Keratinocyte (primary cell): ENCODE data around the gene TMEM63B.

Experiments
- CTCF ChIP-seq, 3 experiments: IDR thresholded peaks in 1 of 3; conservative IDR thresholded peaks in 1 of 3; optimal IDR thresholded peaks in 1 of 3; 2 replicates in 2 of 3; 3 replicates in 1 of 3; pipeline versions ENCODE3 to v1.5.1; 2011; ENCODE audit warnings: low read length in 3 of 3, mild to moderate bottlenecking in 3 of 3, moderate library complexity in 2 of 3, control low read depth in 1 of 3, inconsistent platforms in 1 of 3; ENCODE audit not compliant: insufficient read depth in 2 of 3; ENCODE audit errors: extremely low read depth in 1 of 3
- EZH2 ChIP-seq: IDR thresholded peaks from one replicate; pipeline ENCODE4 v1.6.1; 2012; ENCODE audit warnings: inconsistent platforms, mild to moderate bottlenecking, low read length, moderate library complexity

- TF ChIP-seq CTCF (optimal IDR thresholded peaks at IDR 0.05 in 1 of 3, IDR thresholded peaks at IDR 0.05 in 1 of 3, conservative IDR thresholded peaks at IDR 0.05 in 1 of 3; ENCODE audit: extremely low read depth in 1 of 3, insufficient read depth in 2 of 3, low read length in 3 of 3) (no peak), EZH2 (no peak)
These were observed 63.4 kb downstream of the TMEM63B start for GRCh38 chr6:44190715-44191114.
